Panc1 (cell line): Measurements from ENCODE around the gene FAF2. TPM values are rescaled to one million over a fixed set of nuclear protein-coding genes. Genes with fewer than 3 reads are reported as not detected.
A peak's percentile ranks its signal among the peaks of the same experiment; 100 is the strongest.
"Not testable (repeated sequence)": the region's sequence is repeated elsewhere in the genome, so short reads cannot be mapped to it uniquely, and the experiment has no call there.

Source experiments
- ATAC-seq: fragments of 200-7000 bp; cut with Tn5 transposase; 2 replicates; pipeline ENCODE4 v1.9.1; 2020; ENCODE audit warnings: mild to moderate bottlenecking, moderate library complexity
- BruUV-seq: library from RNA; stranded (reverse); fragments of 400-500 nt; replicated peaks from 2 replicates; lab custom pipeline; 2021; lab: Mats Ljungman, UMichigan
- CTCF ChIA-PET: fragments of 300-600 bp; sonication (Branson Sonifier 250); formaldehyde crosslinking; loops from one replicate; lab custom pipeline; 2022; ENCODE audit warnings: antibody characterized with exemption; lab: Charles Lee
- POLR2A ChIA-PET: fragments of 300-600 bp; sonication (Branson Sonifier 250); formaldehyde crosslinking; loops from one replicate; lab custom pipeline; 2022; ENCODE audit warnings: antibody characterized with exemption; lab: Charles Lee
- DNase-seq: peaks from one replicate; pipeline ENCODE4 v3.0.0-alpha.2; 2010; ENCODE audit warnings: low read depth, low spot score
- H3K27ac ChIP-seq: 2 replicates; pipeline ENCODE4 v1.5.1; 2011; ENCODE audit warnings: mild to moderate bottlenecking, low read length, inconsistent platforms
- H3K27me3 ChIP-seq: fragments of 200-500 bp; sonication (Bioruptor generic); 2 replicates; pipeline ENCODE4 v1.6.0; 2014; ENCODE audit warnings: low read length, inconsistent platforms; ENCODE audit not compliant: control insufficient read depth, insufficient read depth
- H3K36me3 ChIP-seq: fragments of 200-500 bp; sonication (Bioruptor generic); 2 replicates; pipeline ENCODE4 v1.5.1; 2014; ENCODE audit warnings: inconsistent platforms, mild to moderate bottlenecking, low read length, moderate library complexity; ENCODE audit not compliant: control insufficient read depth, insufficient read depth
- H3K4me1 ChIP-seq: 2 replicates; pipeline ENCODE4 v1.5.1; 2011; ENCODE audit warnings: inconsistent platforms, mild to moderate bottlenecking, low read length, moderate library complexity; ENCODE audit not compliant: control insufficient read depth, insufficient read depth
- H3K4me3 ChIP-seq, 2 experiments: 2 replicates each; pipeline ENCODE4 v1.5.1; 2011 to 2012; ENCODE audit warnings: low read depth in 2 of 2, low read length in 2 of 2, mild to moderate bottlenecking in 2 of 2, inconsistent platforms in 1 of 2, moderate library complexity in 1 of 2
- H3K9me3 ChIP-seq: fragments of 200-500 bp; sonication (Bioruptor generic); 2 replicates; pipeline ENCODE4 v1.5.1; 2014; ENCODE audit warnings: low read depth, mild to moderate bottlenecking, inconsistent platforms, low read length, moderate library complexity; ENCODE audit not compliant: control insufficient read depth, insufficient read depth
- CTCF ChIP-seq: fragments of 450-650 bp; IDR thresholded peaks from 2 replicates; pipeline ENCODE4 v1.5.1; 2017; ENCODE audit warnings: mild to moderate bottlenecking
- POLR2AphosphoS5 ChIP-seq: IDR thresholded peaks from 2 replicates; pipeline ENCODE4 v1.6.1; 2012; ENCODE audit warnings: mild to moderate bottlenecking, low read depth, low read length, moderate library complexity
- SIN3A ChIP-seq: IDR thresholded peaks from 2 replicates; pipeline ENCODE4 v1.6.1; 2012; ENCODE audit warnings: low read depth, mild to moderate bottlenecking, low read length, moderate library complexity, borderline replicate concordance; ENCODE audit not compliant: insufficient read depth
- TCF7L2 ChIP-seq: IDR thresholded peaks from 2 replicates; pipeline ENCODE4 v1.6.1; 2011; ENCODE audit warnings: mild to moderate bottlenecking, low read depth, low read length, inconsistent platforms
- in situ Hi-C: cut with HindIII; loops from 2 replicates; pipeline ENCODE4 v1.10.0; 2016; ENCODE audit warnings: low sequenced_read_pairs, low pct_unique_long_range_greater_than_20kb
- intact Hi-C: fragments of 100-400 bp; cut with micrococcal nuclease; formaldehyde crosslinking; loops from one replicate; pipeline ENCODE4 v1.10.0; 2022; ENCODE audit not compliant: unreplicated experiment
- total RNA-seq: library from RNA; stranded (reverse); gene quantifications from one replicate; pipeline ENCODE4 v1.2.1, GENCODE V29; 2021; ENCODE audit not compliant: unreplicated experiment
- TF ChIP-seq, protein P1 (sequence below), 2 experiments: IDR thresholded peaks; 2 replicates each; pipeline ENCODE4 v1.6.1; 2011 to 2012; ENCODE audit warnings: low read depth in 2 of 2, control low read depth in 1 of 2, low read length in 1 of 2, mild to moderate bottlenecking in 1 of 2, moderate library complexity in 1 of 2; ENCODE audit not compliant: insufficient read depth in 1 of 2

Gene FAF2
- total RNA-seq, 1 experiment from 2014 or later: 86.6 TPM

DNA sequence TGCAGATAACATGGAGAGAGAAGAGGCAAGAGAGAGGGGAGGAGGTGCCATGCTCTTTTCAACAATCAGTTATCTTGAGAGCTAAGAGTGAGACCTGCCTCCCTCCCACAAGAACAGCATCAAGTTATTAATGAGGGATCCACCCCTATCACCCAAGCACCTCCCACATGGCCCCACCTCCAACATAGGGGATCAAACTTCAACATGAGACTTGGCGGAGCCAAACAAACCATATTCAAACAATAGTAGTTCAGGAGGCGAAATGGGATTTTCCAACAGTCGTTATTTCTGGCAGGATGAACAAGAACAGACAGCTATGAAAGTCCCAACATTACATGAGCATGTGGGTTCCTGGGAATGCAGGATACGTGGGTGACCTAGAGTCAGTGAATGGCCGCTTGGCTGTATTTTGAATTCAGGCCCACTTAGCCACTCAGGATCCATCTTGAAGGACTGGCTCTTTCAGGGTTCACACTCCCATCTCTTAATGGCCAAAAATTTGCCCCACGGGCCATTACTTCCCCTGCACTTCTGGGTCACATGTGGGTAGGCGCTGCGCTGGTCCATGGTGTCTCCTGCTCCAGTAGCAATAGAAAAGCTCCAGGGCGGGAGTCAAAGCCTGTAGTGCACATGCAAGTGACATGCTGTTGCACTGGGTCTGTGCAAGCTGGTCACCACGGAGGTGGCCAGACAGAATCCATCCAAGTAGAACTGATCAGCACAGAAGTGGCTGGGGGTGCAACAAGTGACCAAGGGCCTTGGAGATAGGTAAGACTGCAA lies 7.1 kb upstream of the FAF2 start:
- POLR2A ChIA-PET: no interaction called here

GRCh38 chr5:176441921-176442323 lies 6.3 kb upstream of the FAF2 start:
- DNase-seq: no peak
- POLR2A ChIA-PET: interaction anchor here (0.6 kb wide), 1 partner anchor 102 kb away, joined by 7 read pairs; no protein-coding TSS in a partner anchor
- Histone ChIP-seq H3K36me3 (no peaks in the 10 kb centered on the region), H3K27ac (peak overlapping the region; percentile 72), H3K4me3 (0 out of 4 replicates have a peak overlapping the region, but pooled peaks of 1 of the 2 experiments have one; percentile 5), H3K27me3 (no peaks in the 10 kb centered on the region), H3K4me1 (peaks cover 35% of the 10 kb centered on the region), H3K9me3 (no peaks in the 10 kb centered on the region)
- in situ Hi-C loops: no loop called here
- BruUV-seq: no TSS peak
- intact Hi-C loops: no loop called here
- CTCF ChIA-PET: interaction anchor here (0.5 kb wide), 1 partner anchor 138 kb away, joined by 4 read pairs; no protein-coding TSS in a partner anchor
- 0 out of 2 replicates have a peak, but pooled peaks have one; percentile 29 for TF ChIP-seq SIN3A
- TF ChIP-seq CTCF: no peak
- no peak for TF ChIP-seq TCF7L2
- TF ChIP-seq, protein P1, sequence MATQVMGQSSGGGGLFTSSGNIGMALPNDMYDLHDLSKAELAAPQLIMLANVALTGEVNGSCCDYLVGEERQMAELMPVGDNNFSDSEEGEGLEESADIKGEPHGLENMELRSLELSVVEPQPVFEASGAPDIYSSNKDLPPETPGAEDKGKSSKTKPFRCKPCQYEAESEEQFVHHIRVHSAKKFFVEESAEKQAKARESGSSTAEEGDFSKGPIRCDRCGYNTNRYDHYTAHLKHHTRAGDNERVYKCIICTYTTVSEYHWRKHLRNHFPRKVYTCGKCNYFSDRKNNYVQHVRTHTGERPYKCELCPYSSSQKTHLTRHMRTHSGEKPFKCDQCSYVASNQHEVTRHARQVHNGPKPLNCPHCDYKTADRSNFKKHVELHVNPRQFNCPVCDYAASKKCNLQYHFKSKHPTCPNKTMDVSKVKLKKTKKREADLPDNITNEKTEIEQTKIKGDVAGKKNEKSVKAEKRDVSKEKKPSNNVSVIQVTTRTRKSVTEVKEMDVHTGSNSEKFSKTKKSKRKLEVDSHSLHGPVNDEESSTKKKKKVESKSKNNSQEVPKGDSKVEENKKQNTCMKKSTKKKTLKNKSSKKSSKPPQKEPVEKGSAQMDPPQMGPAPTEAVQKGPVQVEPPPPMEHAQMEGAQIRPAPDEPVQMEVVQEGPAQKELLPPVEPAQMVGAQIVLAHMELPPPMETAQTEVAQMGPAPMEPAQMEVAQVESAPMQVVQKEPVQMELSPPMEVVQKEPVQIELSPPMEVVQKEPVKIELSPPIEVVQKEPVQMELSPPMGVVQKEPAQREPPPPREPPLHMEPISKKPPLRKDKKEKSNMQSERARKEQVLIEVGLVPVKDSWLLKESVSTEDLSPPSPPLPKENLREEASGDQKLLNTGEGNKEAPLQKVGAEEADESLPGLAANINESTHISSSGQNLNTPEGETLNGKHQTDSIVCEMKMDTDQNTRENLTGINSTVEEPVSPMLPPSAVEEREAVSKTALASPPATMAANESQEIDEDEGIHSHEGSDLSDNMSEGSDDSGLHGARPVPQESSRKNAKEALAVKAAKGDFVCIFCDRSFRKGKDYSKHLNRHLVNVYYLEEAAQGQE (IDR thresholded peaks at IDR 0.05; ENCODE audit: insufficient read depth in 1 of 2, low read depth in 2 of 2, low read length in 1 of 2): no peak
- ATAC-seq: peak; percentile 63

More for the DNA sequence above, 7.1 kb upstream of the FAF2 start:
- CTCF ChIA-PET: no interaction called here
- ATAC-seq (peak; percentile 44), DNase-seq (no peak)
- TF ChIP-seq, protein P1 (IDR thresholded peaks at IDR 0.05; ENCODE audit: insufficient read depth in 1 of 2, low read depth in 2 of 2, low read length in 1 of 2): no peak
- TF ChIP-seq POLR2AphosphoS5 (no peak), TCF7L2 (no peak), SIN3A (no peak), CTCF (no peak)
- intact Hi-C loops (no loop called here), in situ Hi-C loops (no loop called here)
- no peak overlapping the region for H3K4me3 ChIP-seq
- BruUV-seq: no TSS peak
- peak overlapping the region; percentile 72 for H3K27ac ChIP-seq
- H3K27me3 ChIP-seq: no peaks in the 10 kb centered on the region
- H3K9me3 ChIP-seq: no peaks in the 10 kb centered on the region
- no peaks in the 10 kb centered on the region for H3K36me3 ChIP-seq
- peaks cover 34% of the 10 kb centered on the region for H3K4me1 ChIP-seq

DNA sequence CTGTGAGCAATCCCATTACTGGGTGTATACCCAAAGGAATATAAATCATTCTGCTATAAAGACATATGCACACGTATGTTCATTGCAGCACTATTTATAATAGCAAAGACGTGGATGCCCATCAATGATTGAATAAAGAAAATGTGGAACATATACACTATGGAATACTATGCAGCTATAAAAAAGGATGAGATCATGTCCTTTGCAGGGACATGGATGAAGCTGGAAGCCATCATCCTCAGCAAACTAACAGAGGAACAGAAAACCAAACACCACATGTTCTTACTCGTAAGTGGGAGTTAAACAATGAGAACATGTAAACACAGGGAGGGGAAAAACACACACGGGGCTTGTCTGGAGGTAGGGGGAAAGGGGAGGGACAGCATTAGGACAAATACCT lies 5.3 kb upstream of the FAF2 start:
- peaks cover 33% of the 10 kb centered on the region for H3K4me1 ChIP-seq
- DNase-seq, in situ Hi-C loops, H3K36me3 ChIP-seq, BruUV-seq, H3K4me3 ChIP-seq, H3K27ac ChIP-seq, H3K9me3 ChIP-seq, intact Hi-C loops, ATAC-seq, CTCF ChIA-PET, H3K27me3 ChIP-seq: not testable (repeated sequence)
- POLR2A ChIA-PET: interaction anchor here (0.7 kb wide), 1 partner anchor 70 kb away, joined by 6 read pairs; no protein-coding TSS in a partner anchor
